ENCODE data around the gene YIPF4.

DNA sequence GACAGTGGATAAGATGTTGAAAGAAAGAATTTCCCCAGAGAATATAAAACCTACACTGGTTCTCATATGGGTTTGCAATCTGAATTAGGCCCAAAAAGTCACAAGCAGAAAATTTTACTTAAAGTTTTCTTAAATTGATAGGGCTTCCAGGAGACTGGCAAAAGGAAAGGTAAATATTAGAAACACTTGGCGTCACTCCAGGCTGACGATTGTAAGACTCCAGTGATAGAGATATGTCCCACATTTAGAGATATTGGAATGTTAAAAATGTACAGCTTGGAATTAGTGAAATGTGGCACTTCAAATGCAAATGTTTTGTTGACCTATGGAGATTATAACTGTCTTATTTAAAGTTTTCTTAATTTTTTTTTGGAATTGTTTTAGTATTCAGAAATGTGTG lies 14.0 kb downstream of the YIPF4 start:
- TF ChIP-seq CTCF (conservative IDR thresholded peaks at IDR 0.05; ENCODE audit: low read depth, low read length) = no peak
- TF ChIP-seq CEBPB (IDR thresholded peaks at IDR 0.05; ENCODE audit: low read depth, low read length) = no peak

All from IMR-90 (cell line).